GM12878 (cell line): ENCODE measurements around the gene RPS19BP1. TPM values are rescaled to one million over a fixed set of nuclear protein-coding genes. Genes with fewer than 3 reads are reported as not detected.

Experiments used
- ATAC-seq: fragments of 200-7000 bp; cut with Tn5 transposase; 3 replicates; pipeline ENCODE4 v1.9.1; 2020; ENCODE audit warnings: mild to moderate bottlenecking, moderate library complexity
- BruUV-seq: library from RNA; stranded (reverse); fragments of 400-500 nt; replicated peaks from 2 replicates; lab custom pipeline; 2021; lab: Mats Ljungman, UMichigan
- CTCF ChIA-PET: fragments of 300-600 bp; sonication (Branson Sonifier 250); formaldehyde crosslinking; extraction: SDS; loops from one replicate; lab custom pipeline; 2021; ENCODE audit warnings: inconsistent platforms; lab: Yijun Ruan, JAX
- POLR2A ChIA-PET: fragments of 350-600 bp; formaldehyde crosslinking; extraction: SDS; loops from one replicate; lab custom pipeline; 2021; ENCODE audit warnings: inconsistent platforms; lab: Charles Lee
- RAD21 ChIA-PET: fragments of 300-600 bp; sonication (Branson Sonifier 250); formaldehyde crosslinking; loops from one replicate; lab custom pipeline; 2023; ENCODE audit warnings: antibody characterized with exemption; ENCODE audit not compliant: unreplicated experiment; lab: Charles Lee
- SMC1A ChIA-PET: fragments of 300-600 bp; sonication (Branson Sonifier 250); formaldehyde crosslinking; loops from one replicate; lab custom pipeline; 2023; ENCODE audit not compliant: unreplicated experiment, uncharacterized antibody; lab: Charles Lee
- DNase-seq: peaks from one replicate; pipeline ENCODE4 v3.0.0-alpha.2; 2011; ENCODE audit warnings: low read depth, low spot score
- FAIRE-seq: peaks from 3 replicates; lab custom pipeline; 2011; peaks lifted over from hg19 to GRCh38; lab: Jason Lieb, UNC
- H2AFZ ChIP-seq: 2 replicates; pipeline ENCODE4 v1.6.0; 2011; ENCODE audit warnings: low read depth, low read length, control low read depth; ENCODE audit not compliant: control insufficient read depth
- H3K27ac ChIP-seq: 2 replicates; pipeline ENCODE4 v1.5.1; 2011; ENCODE audit warnings: control low read depth; ENCODE audit not compliant: control insufficient read depth, insufficient read depth
- H3K27me3 ChIP-seq, 2 experiments: replicated peaks in 1 of 2; 2 replicates each; pipeline versions ENCODE4 v1.6.0 to v1.6.1; 2011; ENCODE audit warnings: low read length in 1 of 2; ENCODE audit not compliant: control insufficient read depth in 2 of 2, insufficient read depth in 2 of 2
- H3K36me3 ChIP-seq, 2 experiments: 2 replicates each; pipeline ENCODE4 v1.5.1; 2011; ENCODE audit warnings: low read length in 1 of 2; ENCODE audit not compliant: control insufficient read depth in 2 of 2, insufficient read depth in 2 of 2
- H3K4me1 ChIP-seq: 2 replicates; pipeline ENCODE4 v1.6.1; 2011; ENCODE audit warnings: mild to moderate bottlenecking, low read length, moderate library complexity, mixed read lengths; ENCODE audit not compliant: control insufficient read depth, insufficient read depth
- H3K4me2 ChIP-seq: 2 replicates; pipeline ENCODE4 v1.6.0; 2011; ENCODE audit warnings: control low read depth; ENCODE audit not compliant: control insufficient read depth, insufficient read depth
- H3K4me3 ChIP-seq: fragments of 200-600 bp; sonication (generic); 2 replicates; pipeline ENCODE4 v1.5.1; 2016
- H3K79me2 ChIP-seq: 2 replicates; pipeline ENCODE4 v1.6.0; 2011; ENCODE audit warnings: low read length; ENCODE audit not compliant: control insufficient read depth, insufficient read depth
- H3K9ac ChIP-seq: 2 replicates; pipeline ENCODE4 v1.8.0; 2011; ENCODE audit warnings: low read length, control low read depth, mixed read lengths; ENCODE audit not compliant: control insufficient read depth, insufficient read depth
- H3K9me3 ChIP-seq: replicated peaks from 3 replicates; pipeline ENCODE4 v1.5.1; 2011; ENCODE audit warnings: mild to moderate bottlenecking, low read length; ENCODE audit not compliant: control insufficient read depth, insufficient read depth
- H4K20me1 ChIP-seq: 2 replicates; pipeline ENCODE4 v1.6.0; 2011; ENCODE audit not compliant: control insufficient read depth, insufficient read depth
- KLF5 ChIP-seq: fragments of 450-650 bp; IDR thresholded peaks from 2 replicates; pipeline ENCODE4 v1.6.1; 2014; ENCODE audit warnings: mild to moderate bottlenecking; ENCODE audit not compliant: partially characterized antibody
- WGBS: methylation state at CpG from one replicate; pipeline ENCODE4 v1.1.6; 2016; ENCODE audit warnings: low lambda C conversion rate; ENCODE audit not compliant: insufficient replicate concordance, insufficient coverage; ENCODE audit errors: missing lambda C conversion rate; 5-methylcytosine and 5-hydroxymethylcytosine counted together
- in situ Hi-C: fragments of 300-500 bp; cut with MboI; formaldehyde crosslinking; loops from 9 replicates; pipeline ENCODE4 v1.14.3; 2018; ENCODE audit warnings: mixed read lengths
- intact Hi-C: fragments of 100-400 bp; cut with micrococcal nuclease; formaldehyde crosslinking; loops from one replicate; pipeline ENCODE4 v1.14.2; 2022; ENCODE audit not compliant: unreplicated experiment
- polyA plus RNA-seq, 11 experiments: library from polyadenylated mRNA; depleted of rRNA in 4 of 11; unstranded in 6 of 11; stranded (reverse) in 5 of 11; fragments of >200 nt; fragmentation: Nextera tagmentation in 4 of 11; fragmentation: Illumina TruSeq in 1 of 11; extraction: Ambion mirVana in 4 of 11; extraction: Trizol in 1 of 11; gene quantifications; 1 replicate in 1 of 11; 2 replicates in 10 of 11; pipeline versions ENCODE4 v1.2.1 to v1.2.3, GENCODE V29; 2011 to 2016; ENCODE audit warnings: inconsistent platforms in 2 of 11, missing spikeins in 2 of 11, low read depth in 1 of 11
- total RNA-seq, 4 experiments: library from RNA; depleted of rRNA in 3 of 4; stranded (reverse); fragments of >200 nt in 3 of 4; fragmentation: Illumina TruSeq in 1 of 4; extraction: Trizol in 1 of 4; gene quantifications; 2 replicates each; pipeline versions ENCODE4 v1.2.1 to v1.2.3, GENCODE V29; 2013 to 2021
- TF ChIP-seq, protein P1 (sequence below): fragments of 450-650 bp; IDR thresholded peaks from 2 replicates; pipeline ENCODE4 v1.6.1; 2017; ENCODE audit warnings: mild to moderate bottlenecking, moderate library complexity

Gene RPS19BP1
- total and polyA plus RNA-seq, 10 of the 15 experiments (the other 5 are each of a cell fraction or from before 2014, with no cell fraction given) = 2.7 to 206 (median 78.6) TPM

DNA sequence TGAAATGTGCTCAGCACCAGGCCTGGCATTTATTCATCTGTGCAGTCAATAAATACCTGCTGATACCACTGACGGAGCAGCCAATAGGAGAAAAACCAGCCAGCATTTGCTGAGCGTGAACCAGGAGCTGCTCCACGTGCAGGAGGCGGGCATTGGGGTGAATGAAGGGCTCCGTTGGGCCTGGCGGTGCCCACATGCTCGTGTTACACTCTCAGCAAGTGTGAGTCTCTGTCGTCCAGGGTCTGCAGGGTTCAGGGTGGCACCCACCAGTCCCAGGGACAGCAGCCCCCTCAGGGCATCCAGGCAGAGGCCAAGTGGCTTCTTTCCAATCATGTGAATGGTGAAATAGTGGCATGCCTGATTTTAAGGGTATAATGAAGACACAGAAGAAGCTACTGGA lies 4.2 kb upstream of the RPS19BP1 start:
- Histone ChIP-seq H3K36me3 (no peaks in the 10 kb centered on the region), H3K27me3 (no peaks in the 10 kb centered on the region), H3K4me3 (no peak overlapping the region), H2AFZ (no peak overlapping the region), H3K9me3 (no peaks in the 10 kb centered on the region), H3K9ac (no peak overlapping the region), H3K4me1 (no peaks in the 10 kb centered on the region), H3K79me2 (peaks cover 9% of the 10 kb centered on the region), H4K20me1 (no peaks in the 10 kb centered on the region), H3K4me2 (no peak overlapping the region), H3K27ac (no peak overlapping the region)
- ATAC-seq (no peak), FAIRE-seq (no peak), DNase-seq (no peak)
- ChIA-PET RAD21 (interaction anchor here (5.5 kb wide), 1 partner anchor 488 kb away, joined by 48 read pairs; no protein-coding TSS in a partner anchor), CTCF (interaction anchor here (1.2 to 17.8 kb wide), 5 partner anchors 40 to 500 kb away, joined by 3 to 372 read pairs (median 25); partner anchors contain the start of gene MIEF1), SMC1A (interaction anchor here (1.1 to 6.2 kb wide), 3 partner anchors 488 to 811 kb away, joined by 3 to 31 read pairs (median 3); no protein-coding TSS in a partner anchor), POLR2A (interaction anchor here (0.7 kb wide), 1 partner anchor 746 kb away, joined by 3 read pairs; no protein-coding TSS in a partner anchor)
- intact Hi-C loops (loop anchor here (5.0 kb wide), 1 partner anchor 486 kb away; no protein-coding TSS in a partner anchor), in situ Hi-C loops (loop anchor here (5.0 kb wide), 1 partner anchor 811 kb away; the partner anchor contains the start of gene ADSL)
- no peak for TF ChIP-seq KLF5
- TF ChIP-seq, protein P1, sequence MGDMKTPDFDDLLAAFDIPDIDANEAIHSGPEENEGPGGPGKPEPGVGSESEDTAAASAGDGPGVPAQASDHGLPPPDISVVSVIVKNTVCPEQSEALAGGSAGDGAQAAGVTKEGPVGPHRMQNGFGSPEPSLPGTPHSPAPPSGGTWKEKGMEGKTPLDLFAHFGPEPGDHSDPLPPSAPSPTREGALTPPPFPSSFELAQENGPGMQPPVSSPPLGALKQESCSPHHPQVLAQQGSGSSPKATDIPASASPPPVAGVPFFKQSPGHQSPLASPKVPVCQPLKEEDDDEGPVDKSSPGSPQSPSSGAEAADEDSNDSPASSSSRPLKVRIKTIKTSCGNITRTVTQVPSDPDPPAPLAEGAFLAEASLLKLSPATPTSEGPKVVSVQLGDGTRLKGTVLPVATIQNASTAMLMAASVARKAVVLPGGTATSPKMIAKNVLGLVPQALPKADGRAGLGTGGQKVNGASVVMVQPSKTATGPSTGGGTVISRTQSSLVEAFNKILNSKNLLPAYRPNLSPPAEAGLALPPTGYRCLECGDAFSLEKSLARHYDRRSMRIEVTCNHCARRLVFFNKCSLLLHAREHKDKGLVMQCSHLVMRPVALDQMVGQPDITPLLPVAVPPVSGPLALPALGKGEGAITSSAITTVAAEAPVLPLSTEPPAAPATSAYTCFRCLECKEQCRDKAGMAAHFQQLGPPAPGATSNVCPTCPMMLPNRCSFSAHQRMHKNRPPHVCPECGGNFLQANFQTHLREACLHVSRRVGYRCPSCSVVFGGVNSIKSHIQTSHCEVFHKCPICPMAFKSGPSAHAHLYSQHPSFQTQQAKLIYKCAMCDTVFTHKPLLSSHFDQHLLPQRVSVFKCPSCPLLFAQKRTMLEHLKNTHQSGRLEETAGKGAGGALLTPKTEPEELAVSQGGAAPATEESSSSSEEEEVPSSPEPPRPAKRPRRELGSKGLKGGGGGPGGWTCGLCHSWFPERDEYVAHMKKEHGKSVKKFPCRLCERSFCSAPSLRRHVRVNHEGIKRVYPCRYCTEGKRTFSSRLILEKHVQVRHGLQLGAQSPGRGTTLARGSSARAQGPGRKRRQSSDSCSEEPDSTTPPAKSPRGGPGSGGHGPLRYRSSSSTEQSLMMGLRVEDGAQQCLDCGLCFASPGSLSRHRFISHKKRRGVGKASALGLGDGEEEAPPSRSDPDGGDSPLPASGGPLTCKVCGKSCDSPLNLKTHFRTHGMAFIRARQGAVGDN = no peak
- BruUV-seq = no TSS peak
- WGBS = 14% methylated on average over 8 of the region's 8 CpGs
